ENCODE data around the gene HIPK2.

The HIPK2 gene

GRCh38 chr7:139534966-139535651, 242.7 kb downstream of the HIPK2 start:
- no peak for DNase-seq (ENCODE audit: low spot score)

GRCh38 chr7:139534096-139534495, 243.7 kb downstream of the HIPK2 start:
- DNase-seq (ENCODE audit: low spot score): no peak

- DNase-seq (ENCODE audit: low spot score): no peak
Observed at GRCh38 chr7:139532636-139533155, 245.1 kb downstream of the HIPK2 start.

GRCh38 chr7:139531094-139531493, 246.7 kb downstream of the HIPK2 start:
- no peak for DNase-seq (ENCODE audit: low spot score)

- no peak for DNase-seq (ENCODE audit: low spot score)
Observed at GRCh38 chr7:139526578-139527544, 250.9 kb downstream of the HIPK2 start.

- DNase-seq (ENCODE audit: low spot score): no peak
Observed at GRCh38 chr7:139525750-139526149, 252.0 kb downstream of the HIPK2 start.

GRCh38 chr7:139525239-139525638, 252.6 kb downstream of the HIPK2 start:
- no peak for DNase-seq (ENCODE audit: low spot score)

- no peak for DNase-seq (ENCODE audit: low spot score)
Observed at GRCh38 chr7:139523968-139524815, 253.6 kb downstream of the HIPK2 start.

- DNase-seq (ENCODE audit: low spot score): peak; percentile 14
Observed at GRCh38 chr7:139523199-139523941, 254.4 kb downstream of the HIPK2 start, which contains the start of gene CLEC2L. Gene CLEC2L (plus strand): TSS chr7:139523685. CDS start chr7:139523928, 243 bp downstream.

- DNase-seq (ENCODE audit: low spot score): no peak
Observed at GRCh38 chr7:139522830-139523198, 255.0 kb downstream of the HIPK2 start.

GRCh38 chr7:139521439-139521838, 256.4 kb downstream of the HIPK2 start:
- no peak for DNase-seq (ENCODE audit: low spot score)

GRCh38 chr7:139515266-139515665, 262.5 kb downstream of the HIPK2 start:
- no peak for DNase-seq (ENCODE audit: low spot score)

Data from putamen (tissue), 1 donor.